ENCODE data around the gene ENPP3.

The ENPP3 gene

GRCh38 chr6:131764350-131764749 is 127.2 kb downstream of the ENPP3 start:
- no peaks in the 10 kb centered on the region for H3K36me3 ChIP-seq (replicated peaks in 1 of 2; ENCODE audit: control insufficient read depth in 2 of 2, insufficient read depth in 2 of 2, low read length in 2 of 2)
- H3K9ac ChIP-seq (ENCODE audit: low read depth, low read length, poor library complexity), result no peak overlapping the region
- DNase-seq (ENCODE audit: low spot score), result no peak
- H3K4me3 ChIP-seq (ENCODE audit: low read length in 2 of 2), result no peak overlapping the region
- no peaks in the 10 kb centered on the region for H3K4me1 ChIP-seq (ENCODE audit: control insufficient read depth in 2 of 2, insufficient read depth in 1 of 2, low read depth in 1 of 2, low read length in 2 of 2)
- no peak overlapping the region for H3K14ac ChIP-seq (ENCODE audit: low read length)
- no peak overlapping the region for H2BK12ac ChIP-seq (ENCODE audit: low read length)
- no peak overlapping the region for H2BK120ac ChIP-seq (ENCODE audit: low read depth, low read length)
- H2BK15ac ChIP-seq (ENCODE audit: low read length), result no peak overlapping the region
- H3K27me3 ChIP-seq (ENCODE audit: control insufficient read depth in 3 of 3, insufficient read depth in 3 of 3, low read depth in 1 of 3, low read length in 3 of 3), result peaks cover 0 to 4% (median 0%) of the 10 kb centered on the region in 3 experiments
- WGBS, 2 donors (ENCODE audit: extremely low coverage in 2 of 2, insufficient read length in 2 of 2, insufficient replicate concordance in 1 of 2), result no CpG with 5 or more reads among the region's 4 CpGs
- no peak overlapping the region for H2BK5ac ChIP-seq (ENCODE audit: low read length)
- no peak overlapping the region for H2AFZ ChIP-seq (ENCODE audit: low read length)
- H4K8ac ChIP-seq (ENCODE audit: low read depth, low read length), result no peak overlapping the region
- no peak overlapping the region for H3K23ac ChIP-seq (ENCODE audit: low read depth, low read length, poor library complexity)
- H4K91ac ChIP-seq (ENCODE audit: low read depth, low read length, poor library complexity), result no peak overlapping the region
- H3K18ac ChIP-seq (ENCODE audit: low read length), result no peak overlapping the region
- no peaks in the 10 kb centered on the region for H3K79me1 ChIP-seq (ENCODE audit: low read depth, low read length)
- no peaks in the 10 kb centered on the region for H3K9me3 ChIP-seq (replicated peaks in 1 of 2; ENCODE audit: control insufficient read depth in 2 of 2, insufficient read depth in 1 of 2, low read depth in 1 of 2, low read length in 2 of 2)
- H3K4ac ChIP-seq (ENCODE audit: low read length), result no peak overlapping the region
- H3K4me2 ChIP-seq (ENCODE audit: insufficient read depth, low read length, poor library complexity, severe bottlenecking), result no peak overlapping the region
- H3K27ac ChIP-seq (replicated peaks; ENCODE audit: low read length), result no peak overlapping the region
- no peak overlapping the region for H2AK5ac ChIP-seq (ENCODE audit: low read depth, low read length)

DNA sequence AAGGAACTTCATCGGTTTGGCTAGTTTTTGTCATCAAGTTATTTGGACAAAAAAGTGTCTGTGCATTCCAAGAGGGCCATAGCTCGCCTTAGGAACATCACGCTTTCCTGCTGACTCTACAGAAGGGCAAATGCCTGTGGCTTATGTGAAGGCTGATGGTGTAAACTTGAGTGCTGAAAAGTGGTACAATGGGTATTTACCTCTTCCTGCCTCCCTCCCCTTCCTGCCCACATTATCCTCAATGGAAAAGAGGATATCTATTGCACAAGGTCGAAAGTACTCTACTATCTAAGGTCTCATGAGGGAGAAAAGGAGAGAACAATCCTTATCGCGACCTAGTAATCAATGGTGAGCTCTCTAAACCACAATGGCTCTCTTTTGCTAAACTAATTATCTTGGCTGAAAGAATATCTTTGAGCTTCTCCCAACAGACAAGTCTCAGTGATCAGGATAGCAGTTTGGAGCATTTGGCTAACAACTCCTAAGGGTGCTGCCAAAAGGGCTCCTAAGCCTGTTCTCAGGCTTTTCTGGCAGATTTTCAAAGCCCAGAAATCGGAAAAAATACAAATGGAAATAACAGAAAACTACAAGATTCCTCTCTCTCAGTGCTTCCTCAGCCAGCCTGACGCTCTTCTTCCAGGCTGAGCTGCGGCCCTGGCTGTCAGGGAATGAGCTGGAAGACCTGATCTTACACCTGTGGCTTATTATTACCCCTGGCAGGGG is 128.1 kb downstream of the ENPP3 start:
- Histone ChIP-seq H3K4me2 (ENCODE audit: insufficient read depth, low read length, poor library complexity, severe bottlenecking) (no peak overlapping the region), H3K4me3 (ENCODE audit: low read length in 2 of 2) (no peak overlapping the region), H2BK120ac (ENCODE audit: low read depth, low read length) (no peak overlapping the region), H4K8ac (ENCODE audit: low read depth, low read length) (no peak overlapping the region), H4K91ac (ENCODE audit: low read depth, low read length, poor library complexity) (no peak overlapping the region), H3K9ac (ENCODE audit: low read depth, low read length, poor library complexity) (no peak overlapping the region), H3K27me3 (ENCODE audit: control insufficient read depth in 3 of 3, insufficient read depth in 3 of 3, low read depth in 1 of 3, low read length in 3 of 3) (peaks cover 0 to 5% (median 0%) of the 10 kb centered on the region in 3 experiments), H3K18ac (ENCODE audit: low read length) (no peak overlapping the region), H2BK5ac (ENCODE audit: low read length) (no peak overlapping the region), H2BK15ac (ENCODE audit: low read length) (no peak overlapping the region), H2BK12ac (ENCODE audit: low read length) (no peak overlapping the region), H3K14ac (ENCODE audit: low read length) (no peak overlapping the region), H3K23ac (ENCODE audit: low read depth, low read length, poor library complexity) (no peak overlapping the region), H2AK5ac (ENCODE audit: low read depth, low read length) (no peak overlapping the region), H3K9me3 (replicated peaks in 1 of 2; ENCODE audit: control insufficient read depth in 2 of 2, insufficient read depth in 1 of 2, low read depth in 1 of 2, low read length in 2 of 2) (no peaks in the 10 kb centered on the region), H3K36me3 (replicated peaks in 1 of 2; ENCODE audit: control insufficient read depth in 2 of 2, insufficient read depth in 2 of 2, low read length in 2 of 2) (no peaks in the 10 kb centered on the region), H3K4me1 (ENCODE audit: control insufficient read depth in 2 of 2, insufficient read depth in 1 of 2, low read depth in 1 of 2, low read length in 2 of 2) (no peaks in the 10 kb centered on the region), H3K27ac (replicated peaks; ENCODE audit: low read length) (no peak overlapping the region), H3K79me1 (ENCODE audit: low read depth, low read length) (no peaks in the 10 kb centered on the region), H2AFZ (ENCODE audit: low read length) (no peak overlapping the region), H3K4ac (ENCODE audit: low read length) (no peak overlapping the region)
- WGBS, 2 donors (ENCODE audit: extremely low coverage in 2 of 2, insufficient read length in 2 of 2, insufficient replicate concordance in 1 of 2), result no CpG with 5 or more reads among the region's 9 CpGs
- DNase-seq (ENCODE audit: low spot score), result no peak

GRCh38 chr6:131765804-131766135 is 128.7 kb downstream of the ENPP3 start:
- Histone ChIP-seq H3K9me3 (replicated peaks in 1 of 2; ENCODE audit: control insufficient read depth in 2 of 2, insufficient read depth in 1 of 2, low read depth in 1 of 2, low read length in 2 of 2) (no peaks in the 10 kb centered on the region), H3K4ac (ENCODE audit: low read length) (no peak overlapping the region), H2BK5ac (ENCODE audit: low read length) (no peak overlapping the region), H2BK12ac (ENCODE audit: low read length) (no peak overlapping the region), H3K14ac (ENCODE audit: low read length) (no peak overlapping the region), H3K4me3 (ENCODE audit: low read length in 2 of 2) (no peak overlapping the region), H2AFZ (ENCODE audit: low read length) (no peak overlapping the region), H3K27me3 (ENCODE audit: control insufficient read depth in 3 of 3, insufficient read depth in 3 of 3, low read depth in 1 of 3, low read length in 3 of 3) (peaks cover 0 to 5% (median 0%) of the 10 kb centered on the region in 3 experiments), H2BK15ac (ENCODE audit: low read length) (no peak overlapping the region), H4K8ac (ENCODE audit: low read depth, low read length) (no peak overlapping the region), H2AK5ac (ENCODE audit: low read depth, low read length) (no peak overlapping the region), H3K9ac (ENCODE audit: low read depth, low read length, poor library complexity) (no peak overlapping the region), H3K4me1 (ENCODE audit: control insufficient read depth in 2 of 2, insufficient read depth in 1 of 2, low read depth in 1 of 2, low read length in 2 of 2) (no peaks in the 10 kb centered on the region), H4K91ac (ENCODE audit: low read depth, low read length, poor library complexity) (no peak overlapping the region), H3K36me3 (replicated peaks in 1 of 2; ENCODE audit: control insufficient read depth in 2 of 2, insufficient read depth in 2 of 2, low read length in 2 of 2) (no peaks in the 10 kb centered on the region), H3K18ac (ENCODE audit: low read length) (no peak overlapping the region), H3K23ac (ENCODE audit: low read depth, low read length, poor library complexity) (no peak overlapping the region), H3K79me1 (ENCODE audit: low read depth, low read length) (no peaks in the 10 kb centered on the region), H3K4me2 (ENCODE audit: insufficient read depth, low read length, poor library complexity, severe bottlenecking) (no peak overlapping the region), H2BK120ac (ENCODE audit: low read depth, low read length) (no peak overlapping the region), H3K27ac (replicated peaks; ENCODE audit: low read length) (no peak overlapping the region)
- WGBS, 2 donors (ENCODE audit: extremely low coverage in 2 of 2, insufficient read length in 2 of 2, insufficient replicate concordance in 1 of 2), result no CpG with 5 or more reads among the region's 4 CpGs
- DNase-seq (ENCODE audit: low spot score), result no peak

- Histone ChIP-seq H3K36me3 (replicated peaks in 1 of 2; ENCODE audit: control insufficient read depth in 2 of 2, insufficient read depth in 2 of 2, low read length in 2 of 2) (no peaks in the 10 kb centered on the region), H3K4ac (ENCODE audit: low read length) (no peak overlapping the region), H2AFZ (ENCODE audit: low read length) (no peak overlapping the region), H3K4me2 (ENCODE audit: insufficient read depth, low read length, poor library complexity, severe bottlenecking) (no peak overlapping the region), H3K23ac (ENCODE audit: low read depth, low read length, poor library complexity) (no peak overlapping the region), H3K4me1 (ENCODE audit: control insufficient read depth in 2 of 2, insufficient read depth in 1 of 2, low read depth in 1 of 2, low read length in 2 of 2) (no peaks in the 10 kb centered on the region), H3K4me3 (ENCODE audit: low read length in 2 of 2) (no peak overlapping the region), H2BK5ac (ENCODE audit: low read length) (no peak overlapping the region), H3K79me1 (ENCODE audit: low read depth, low read length) (no peaks in the 10 kb centered on the region), H3K27ac (replicated peaks; ENCODE audit: low read length) (no peak overlapping the region), H2AK5ac (ENCODE audit: low read depth, low read length) (no peak overlapping the region), H3K18ac (ENCODE audit: low read length) (no peak overlapping the region), H2BK12ac (ENCODE audit: low read length) (no peak overlapping the region), H3K14ac (ENCODE audit: low read length) (no peak overlapping the region), H3K27me3 (ENCODE audit: control insufficient read depth in 3 of 3, insufficient read depth in 3 of 3, low read depth in 1 of 3, low read length in 3 of 3) (peaks cover 0 to 5% (median 0%) of the 10 kb centered on the region in 3 experiments), H2BK120ac (ENCODE audit: low read depth, low read length) (no peak overlapping the region), H3K9ac (ENCODE audit: low read depth, low read length, poor library complexity) (no peak overlapping the region), H2BK15ac (ENCODE audit: low read length) (no peak overlapping the region), H3K9me3 (replicated peaks in 1 of 2; ENCODE audit: control insufficient read depth in 2 of 2, insufficient read depth in 1 of 2, low read depth in 1 of 2, low read length in 2 of 2) (no peaks in the 10 kb centered on the region), H4K8ac (ENCODE audit: low read depth, low read length) (no peak overlapping the region), H4K91ac (ENCODE audit: low read depth, low read length, poor library complexity) (no peak overlapping the region)
- no peak for DNase-seq (ENCODE audit: low spot score)
- WGBS, 2 donors (ENCODE audit: extremely low coverage in 2 of 2, insufficient read length in 2 of 2, insufficient replicate concordance in 1 of 2), result no CpG with 5 or more reads among the region's 2 CpGs
Measured at GRCh38 chr6:131766631-131767030, 129.5 kb downstream of the ENPP3 start.

Data from neuronal stem cell (in vitro differentiated cells).